ENCODE results near the gene GRM5. TPM values are rescaled to one million over a fixed set of nuclear protein-coding genes. Genes with fewer than 3 reads are reported as not detected.

Gene GRM5
- total and polyA plus RNA-seq, 2 donors (not counting 1 experiment from before 2014, with no cell fraction given) = not detected

DNA sequence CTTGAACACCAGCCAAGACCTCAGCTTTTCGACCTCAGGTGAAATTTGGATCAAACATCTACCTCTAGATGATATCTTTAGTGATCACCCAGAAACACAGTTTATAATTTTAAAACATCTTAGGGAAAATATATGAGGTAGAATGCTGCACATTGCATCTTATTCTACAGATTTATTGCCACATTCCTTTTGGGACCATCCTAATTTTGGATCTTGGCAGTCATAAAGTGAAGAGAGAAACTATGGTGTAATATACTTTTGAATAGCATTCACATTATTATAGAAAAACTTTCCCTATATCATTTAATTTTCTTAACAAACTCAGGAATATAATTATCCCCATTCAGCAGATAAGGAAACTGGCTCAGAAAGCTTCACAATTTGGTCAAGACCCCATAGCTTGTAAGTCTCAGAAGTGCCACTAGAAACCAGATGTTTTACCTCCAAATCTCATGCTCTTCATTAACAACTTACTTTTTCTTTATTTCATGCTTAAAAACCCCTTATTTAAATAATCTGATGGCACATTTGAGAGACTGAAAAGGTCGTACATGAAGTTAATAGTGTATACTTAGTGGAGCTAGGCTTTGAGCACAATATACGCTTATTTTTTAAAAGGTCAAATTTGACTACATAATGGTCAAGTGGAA is 529.0 kb downstream of the GRM5 start:
- 100% methylated on average over 1 of the region's 3 CpGs for WGBS (ENCODE audit: insufficient coverage)
- intact Hi-C loops (cut with micrococcal nuclease) = no loop called here
- H3K27ac Mint-ChIP-seq = no peak overlapping the region
- no peak overlapping the region for H3K4me3 Mint-ChIP-seq
- no peak for DNase-seq
- H3K36me3 ChIP-seq (replicated peaks in 1 of 2; ENCODE audit: control extremely low read depth in 1 of 2, control insufficient read depth in 1 of 2, extremely low read depth in 1 of 2, insufficient read depth in 2 of 2, low read length in 1 of 2) = no peaks in the 10 kb centered on the region
- no peak overlapping the region for H2AFZ ChIP-seq (ENCODE audit: insufficient read depth, low read depth, low read length, poor library complexity, severe bottlenecking)
- H3K9me3 ChIP-seq (ENCODE audit: control extremely low read depth in 1 of 3, control insufficient read depth in 2 of 3, insufficient read depth in 1 of 3, low read length in 2 of 3) = no peaks in the 10 kb centered on the region
- H3K4me1 Mint-ChIP-seq = no peaks in the 10 kb centered on the region
- TF ChIP-seq CTCF (IDR thresholded peaks at IDR 0.05) (no peak), EZH2 (IDR thresholded peaks at IDR 0.05; ENCODE audit: borderline replicate concordance, insufficient read depth, low read depth, low read length, poor library complexity, severe bottlenecking) (no peak)
- H3K4me1 ChIP-seq (ENCODE audit: control insufficient read depth in 2 of 2, insufficient read depth in 2 of 2, low read length in 2 of 2) = no peaks in the 10 kb centered on the region
- no peak for ATAC-seq (ENCODE audit: low read depth)
- H3K9ac ChIP-seq (ENCODE audit: low read length) = no peak overlapping the region
- no peaks in the 10 kb centered on the region for H4K20me1 ChIP-seq (ENCODE audit: control insufficient read depth, insufficient read depth, low read length, poor library complexity, severe bottlenecking)
- H3K27ac ChIP-seq (ENCODE audit: low read length in 2 of 2) = no peak overlapping the region
- H3K9me3 Mint-ChIP-seq (ENCODE audit: insufficient read depth) = no peaks in the 10 kb centered on the region
- peaks cover 13% of the 10 kb centered on the region for H3K27me3 Mint-ChIP-seq
- no peak overlapping the region for H3K4me2 ChIP-seq (replicated peaks; ENCODE audit: low read depth, low read length, poor library complexity, severe bottlenecking)
- H3K27me3 ChIP-seq (replicated peaks in 1 of 4; ENCODE audit: control extremely low read depth in 1 of 4, control insufficient read depth in 3 of 4, insufficient read depth in 4 of 4, low read length in 3 of 4) = no peaks in the 10 kb centered on the region
- ChIA-PET CTCF (interaction anchor here (0.6 to 2.1 kb wide), 2 partner anchors 15 to 828 kb away, joined by 3 to 7 read pairs; no protein-coding TSS in a partner anchor), POLR2A (no interaction called here)
- H3K79me2 ChIP-seq (ENCODE audit: control insufficient read depth, insufficient read depth, low read length) = no peaks in the 10 kb centered on the region
- H3K4me3 ChIP-seq (ENCODE audit: control extremely low read depth in 1 of 5, extremely low read depth in 1 of 5, insufficient read depth in 1 of 5, low read depth in 2 of 5, low read length in 4 of 5) = no peak overlapping the region

- no peak overlapping the region for H3K27ac Mint-ChIP-seq
- Histone ChIP-seq H3K36me3 (replicated peaks in 1 of 2; ENCODE audit: control extremely low read depth in 1 of 2, control insufficient read depth in 1 of 2, extremely low read depth in 1 of 2, insufficient read depth in 2 of 2, low read length in 1 of 2) (no peaks in the 10 kb centered on the region), H4K20me1 (ENCODE audit: control insufficient read depth, insufficient read depth, low read length, poor library complexity, severe bottlenecking) (no peaks in the 10 kb centered on the region), H3K79me2 (ENCODE audit: control insufficient read depth, insufficient read depth, low read length) (no peaks in the 10 kb centered on the region), H3K27me3 (replicated peaks in 1 of 4; ENCODE audit: control extremely low read depth in 1 of 4, control insufficient read depth in 3 of 4, insufficient read depth in 4 of 4, low read length in 3 of 4) (no peaks in the 10 kb centered on the region), H2AFZ (ENCODE audit: insufficient read depth, low read depth, low read length, poor library complexity, severe bottlenecking) (no peak overlapping the region), H3K4me2 (replicated peaks; ENCODE audit: low read depth, low read length, poor library complexity, severe bottlenecking) (no peak overlapping the region), H3K4me3 (ENCODE audit: control extremely low read depth in 1 of 5, extremely low read depth in 1 of 5, insufficient read depth in 1 of 5, low read depth in 2 of 5, low read length in 4 of 5) (no peak overlapping the region), H3K9ac (ENCODE audit: low read length) (no peak overlapping the region), H3K4me1 (ENCODE audit: control insufficient read depth in 2 of 2, insufficient read depth in 2 of 2, low read length in 2 of 2) (no peaks in the 10 kb centered on the region), H3K9me3 (ENCODE audit: control extremely low read depth in 1 of 3, control insufficient read depth in 2 of 3, insufficient read depth in 1 of 3, low read length in 2 of 3) (no peaks in the 10 kb centered on the region), H3K27ac (ENCODE audit: low read length in 2 of 2) (no peak overlapping the region)
- ATAC-seq (ENCODE audit: low read depth) (no peak), DNase-seq (no peak)
- CTCF ChIA-PET = interaction anchor here (0.6 to 2.1 kb wide), 3 partner anchors 8 to 828 kb away, joined by 3 to 7 read pairs (median 3); no protein-coding TSS in a partner anchor
- H3K4me3 Mint-ChIP-seq = no peak overlapping the region
- TF ChIP-seq EZH2 (IDR thresholded peaks at IDR 0.05; ENCODE audit: borderline replicate concordance, insufficient read depth, low read depth, low read length, poor library complexity, severe bottlenecking) = no peak
- no peak for TF ChIP-seq CTCF (IDR thresholded peaks at IDR 0.05)
- no peaks in the 10 kb centered on the region for H3K4me1 Mint-ChIP-seq
- POLR2A ChIA-PET = no interaction called here
- no peaks in the 10 kb centered on the region for H3K9me3 Mint-ChIP-seq (ENCODE audit: insufficient read depth)
- H3K27me3 Mint-ChIP-seq = peaks cover 13% of the 10 kb centered on the region
- intact Hi-C loops (cut with micrococcal nuclease) = no loop called here
- no CpG with 5 or more reads among the region's 2 CpGs for WGBS (ENCODE audit: insufficient coverage)
Measured at GRCh38 chr11:88535916-88536547, 529.8 kb downstream of the GRM5 start.
